Naive thymus-derived CD4-positive, alpha-beta T cell (primary cell): ENCODE measurements around the gene CEP44. TPM values are rescaled to one million over a fixed set of nuclear protein-coding genes. Genes with fewer than 3 reads are reported as not detected.

Source experiments
- ATAC-seq: fragments of 150-1000 bp; cut with Tn5 transposase; 2 replicates; pipeline ENCODE4 v1.10.0; 2021; ENCODE audit warnings: mild to moderate bottlenecking, moderate library complexity
- CTCF ChIA-PET: fragments of 350-600 bp; sonication (Branson Sonifier 250); formaldehyde crosslinking; loops from one replicate; lab custom pipeline; 2021; ENCODE audit warnings: antibody characterized with exemption; lab: Charles Lee
- POLR2A ChIA-PET: fragments of 350-600 bp; sonication (Branson Sonifier 250); formaldehyde crosslinking; loops from one replicate; lab custom pipeline; 2021; ENCODE audit warnings: antibody characterized with exemption, inconsistent platforms; lab: Charles Lee
- DNase-seq, 9 donors: peaks; one replicate each; pipeline versions ENCODE4 v3.0.0 to v3.0.0-alpha.2; 2020 to 2022; ENCODE audit warnings: mixed read lengths in 1 of 9
- H3K27ac ChIP-seq: one replicate; pipeline ENCODE4 v1.7.0; 2013; ENCODE audit warnings: mild to moderate bottlenecking, low read depth, low read length, moderate library complexity
- H3K27me3 ChIP-seq, 2 donors: one replicate each; pipeline ENCODE4 v1.7.0; 2013; ENCODE audit warnings: low read length in 2 of 2, mild to moderate bottlenecking in 2 of 2, moderate library complexity in 2 of 2; ENCODE audit not compliant: control insufficient read depth in 2 of 2, insufficient read depth in 2 of 2
- H3K36me3 ChIP-seq, 3 experiments: 1 replicate in 2 of 3; 2 replicates in 1 of 3; pipeline ENCODE4 v1.7.0; 2013; ENCODE audit warnings: low read length in 3 of 3, mild to moderate bottlenecking in 3 of 3, moderate library complexity in 1 of 3; ENCODE audit not compliant: insufficient read depth in 3 of 3, control insufficient read depth in 2 of 3
- H3K4me1 ChIP-seq, 2 donors: one replicate each; pipeline ENCODE4 v1.7.0; 2013; ENCODE audit warnings: low read length in 2 of 2, mild to moderate bottlenecking in 2 of 2, moderate library complexity in 1 of 2; ENCODE audit not compliant: control insufficient read depth in 2 of 2, insufficient read depth in 2 of 2
- H3K4me3 ChIP-seq: 2 replicates; pipeline ENCODE4 v1.7.0; 2013; ENCODE audit warnings: mild to moderate bottlenecking, low read length
- H3K9me3 ChIP-seq, 3 experiments: 1 replicate in 2 of 3; 2 replicates in 1 of 3; pipeline ENCODE4 v1.7.0; 2013; ENCODE audit warnings: low read length in 3 of 3; ENCODE audit not compliant: control insufficient read depth in 2 of 3
- H3K27ac Mint-ChIP-seq, 9 donors: one replicate each; pipeline ENCODE4 v1.8.0; 2020 to 2022; ENCODE audit warnings: mixed read lengths in 9 of 9, mild to moderate bottlenecking in 8 of 9, moderate library complexity in 5 of 9, inconsistent platforms in 2 of 9
- H3K27me3 Mint-ChIP-seq, 5 donors: one replicate each; pipeline ENCODE4 v1.8.0; 2021 to 2022; ENCODE audit warnings: mixed read lengths in 5 of 5, mild to moderate bottlenecking in 1 of 5
- H3K36me3 Mint-ChIP-seq, 5 donors: one replicate each; pipeline ENCODE4 v1.8.0; 2020 to 2022; ENCODE audit warnings: mixed read lengths in 5 of 5, mild to moderate bottlenecking in 3 of 5, inconsistent platforms in 1 of 5
- H3K4me1 Mint-ChIP-seq, 7 donors: one replicate each; pipeline ENCODE4 v1.8.0; 2020 to 2022; ENCODE audit warnings: mixed read lengths in 7 of 7, mild to moderate bottlenecking in 3 of 7, inconsistent platforms in 1 of 7
- H3K4me3 Mint-ChIP-seq, 10 donors: one replicate each; pipeline ENCODE4 v1.8.0; 2020 to 2022; ENCODE audit warnings: mild to moderate bottlenecking in 10 of 10, mixed read lengths in 10 of 10, moderate library complexity in 6 of 10, inconsistent platforms in 2 of 10
- H3K9me3 Mint-ChIP-seq, 11 donors: one replicate each; pipeline ENCODE4 v1.8.0; 2020 to 2022; ENCODE audit warnings: mixed read lengths in 11 of 11, mild to moderate bottlenecking in 4 of 11, inconsistent platforms in 1 of 11, moderate library complexity in 1 of 11
- intact Hi-C, 2 donors: fragments of 100-400 bp; cut with micrococcal nuclease; formaldehyde crosslinking; loops; one replicate each; pipeline ENCODE4 v1.15.1; 2023
- polyA plus RNA-seq, 2 donors: library from polyadenylated mRNA; unstranded; fragments of 300-500 nt; fragmentation: Illumina TruSeq; gene quantifications; one replicate each; pipeline ENCODE4 v1.2.3, GENCODE V29; 2021
- total RNA-seq, 6 experiments: library from RNA in 5 of 6; stranded (reverse) in 5 of 6; gene quantifications; 1 replicate in 5 of 6; 2 replicates in 1 of 6; pipeline ENCODE4 v1.2.3 and lab custom pipeline; 2021 to 2026

The CEP44 gene
- total and polyA plus RNA-seq, 7 experiments from 2014 or later = 6.4 to 28.2 (median 18.0) TPM

- POLR2A ChIA-PET = no interaction called here
- peaks cover 0 to 34% (median 12%) of the 10 kb centered on the region in 5 donors for H3K36me3 Mint-ChIP-seq
- DNase-seq (no peak), ATAC-seq (no peak)
- H3K9me3 ChIP-seq = no peaks in the 10 kb centered on the region
- no peaks in the 10 kb centered on the region for H3K27me3 Mint-ChIP-seq
- H3K27ac Mint-ChIP-seq = no peak overlapping the region
- no peak overlapping the region for H3K4me3 Mint-ChIP-seq
- no peak overlapping the region for H3K27ac ChIP-seq
- H3K9me3 Mint-ChIP-seq = no peaks in the 10 kb centered on the region
- intact Hi-C loops = loop anchor here in 1 of 2 donors (2.0 kb wide), 1 partner anchor 20 kb away; no protein-coding TSS in a partner anchor
- H3K27me3 ChIP-seq = no peaks in the 10 kb centered on the region
- no peaks in the 10 kb centered on the region for H3K4me1 ChIP-seq
- no peak overlapping the region for H3K4me3 ChIP-seq
- CTCF ChIA-PET = no interaction called here
- peaks cover 0 to 3% (median 0%) of the 10 kb centered on the region in 3 experiments for H3K36me3 ChIP-seq
- H3K4me1 Mint-ChIP-seq = peaks cover 3 to 26% (median 20%) of the 10 kb centered on the region in 7 donors
These were observed 31.3 kb upstream of the CEP44 start for GRCh38 chr4:174252412-174252811.

DNA sequence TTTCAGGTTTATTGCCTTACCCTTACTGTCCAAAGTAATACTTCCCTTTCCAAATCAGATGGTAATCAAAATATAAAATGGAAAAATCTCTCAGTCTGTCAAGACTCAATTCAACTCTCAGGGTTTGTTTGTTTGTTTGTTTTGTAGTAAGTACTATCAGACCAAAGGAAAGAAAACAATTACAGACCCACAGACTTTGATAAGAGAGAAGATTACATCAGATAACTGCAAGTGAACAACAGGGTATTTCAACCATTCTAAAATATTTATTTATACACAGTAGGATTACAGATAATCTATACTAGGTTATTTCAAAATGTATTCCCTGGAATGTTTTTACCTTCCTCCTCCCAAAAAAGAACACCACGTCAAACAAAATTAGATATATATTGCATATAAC is 29.1 kb upstream of the CEP44 start:
- H3K36me3 Mint-ChIP-seq = peaks cover 0 to 37% (median 17%) of the 10 kb centered on the region in 5 donors
- Histone ChIP-seq H3K4me3 (no peak overlapping the region), H3K27me3 (no peaks in the 10 kb centered on the region), H3K4me1 (no peaks in the 10 kb centered on the region), H3K9me3 (no peaks in the 10 kb centered on the region), H3K36me3 (peaks cover 0 to 9% (median 0%) of the 10 kb centered on the region in 3 experiments), H3K27ac (no peak overlapping the region)
- H3K4me3 Mint-ChIP-seq = no peak overlapping the region
- H3K4me1 Mint-ChIP-seq = peaks cover 3 to 24% (median 20%) of the 10 kb centered on the region in 7 donors
- H3K9me3 Mint-ChIP-seq = no peaks in the 10 kb centered on the region
- ChIA-PET POLR2A (no interaction called here), CTCF (interaction anchor here (0.7 kb wide), 1 partner anchor 317 kb away, joined by 3 read pairs; no protein-coding TSS in a partner anchor)
- ATAC-seq (no peak), DNase-seq (no peak)
- intact Hi-C loops = no loop called here
- H3K27me3 Mint-ChIP-seq = no peaks in the 10 kb centered on the region
- no peak overlapping the region for H3K27ac Mint-ChIP-seq

- Histone ChIP-seq H3K4me1 (no peaks in the 10 kb centered on the region), H3K27me3 (no peaks in the 10 kb centered on the region), H3K36me3 (peaks cover 0 to 10% (median 0%) of the 10 kb centered on the region in 3 experiments), H3K27ac (no peak overlapping the region), H3K4me3 (no peak overlapping the region), H3K9me3 (no peaks in the 10 kb centered on the region)
- Mint-ChIP-seq H3K9me3 (no peaks in the 10 kb centered on the region), H3K4me1 (peaks cover 3 to 29% (median 20%) of the 10 kb centered on the region in 7 donors), H3K27me3 (no peaks in the 10 kb centered on the region), H3K4me3 (no peak overlapping the region), H3K36me3 (peaks cover 0 to 35% (median 12%) of the 10 kb centered on the region in 5 donors), H3K27ac (no peak overlapping the region)
- intact Hi-C loops = no loop called here
- DNase-seq = no peak
- ATAC-seq = no peak
- CTCF ChIA-PET = no interaction called here
- POLR2A ChIA-PET = no interaction called here
These were observed 28.3 kb upstream of the CEP44 start for GRCh38 chr4:174255374-174255773.

- ChIA-PET POLR2A (no interaction called here), CTCF (no interaction called here)
- H3K4me3 Mint-ChIP-seq = no peak overlapping the region
- no peak overlapping the region for H3K27ac Mint-ChIP-seq
- peaks cover 0 to 10% (median 0%) of the 10 kb centered on the region in 3 experiments for H3K36me3 ChIP-seq
- H3K9me3 Mint-ChIP-seq = no peaks in the 10 kb centered on the region
- peaks cover 3 to 30% (median 19%) of the 10 kb centered on the region in 7 donors for H3K4me1 Mint-ChIP-seq
- no peak overlapping the region for H3K4me3 ChIP-seq
- ATAC-seq (no peak), DNase-seq (no peak)
- H3K27me3 Mint-ChIP-seq = no peaks in the 10 kb centered on the region
- no peaks in the 10 kb centered on the region for H3K4me1 ChIP-seq
- H3K27ac ChIP-seq = no peak overlapping the region
- no peaks in the 10 kb centered on the region for H3K27me3 ChIP-seq
- intact Hi-C loops = no loop called here
- H3K9me3 ChIP-seq = no peaks in the 10 kb centered on the region
- peaks cover 0 to 32% (median 12%) of the 10 kb centered on the region in 5 donors for H3K36me3 Mint-ChIP-seq
These were observed 27.9 kb upstream of the CEP44 start for GRCh38 chr4:174255786-174256185.

GRCh38 chr4:174256277-174256713 is 27.4 kb upstream of the CEP44 start:
- ATAC-seq = no peak
- Mint-ChIP-seq H3K4me1 (peaks cover 3 to 30% (median 18%) of the 10 kb centered on the region in 7 donors), H3K27me3 (no peaks in the 10 kb centered on the region), H3K9me3 (no peaks in the 10 kb centered on the region), H3K36me3 (peaks cover 0 to 32% (median 12%) of the 10 kb centered on the region in 5 donors), H3K4me3 (no peak overlapping the region), H3K27ac (no peak overlapping the region)
- H3K36me3 ChIP-seq = peaks cover 0 to 10% (median 0%) of the 10 kb centered on the region in 3 experiments
- ChIA-PET CTCF (no interaction called here), POLR2A (no interaction called here)
- intact Hi-C loops = no loop called here
- H3K27me3 ChIP-seq = no peaks in the 10 kb centered on the region
- H3K4me3 ChIP-seq = no peak overlapping the region
- no peaks in the 10 kb centered on the region for H3K9me3 ChIP-seq
- DNase-seq = no peak
- no peaks in the 10 kb centered on the region for H3K4me1 ChIP-seq
- no peak overlapping the region for H3K27ac ChIP-seq

- Histone ChIP-seq H3K4me1 (no peaks in the 10 kb centered on the region), H3K36me3 (peaks cover 0 to 14% (median 0%) of the 10 kb centered on the region in 3 experiments), H3K27me3 (no peaks in the 10 kb centered on the region), H3K4me3 (no peak overlapping the region), H3K27ac (no peak overlapping the region), H3K9me3 (no peaks in the 10 kb centered on the region)
- CTCF ChIA-PET = no interaction called here
- H3K36me3 Mint-ChIP-seq = peaks cover 0 to 32% (median 14%) of the 10 kb centered on the region in 5 donors
- no peaks in the 10 kb centered on the region for H3K27me3 Mint-ChIP-seq
- ATAC-seq = no peak
- intact Hi-C loops = no loop called here
- H3K4me1 Mint-ChIP-seq = peaks cover 0 to 33% (median 12%) of the 10 kb centered on the region in 7 donors
- peaks cover 0 to 1% (median 0%) of the 10 kb centered on the region in 11 donors for H3K9me3 Mint-ChIP-seq
- DNase-seq = no peak
- POLR2A ChIA-PET = interaction anchor here (0.7 kb wide), 1 partner anchor 45 kb away, joined by 3 read pairs; no protein-coding TSS in a partner anchor
- H3K27ac Mint-ChIP-seq = no peak overlapping the region
- no peak overlapping the region for H3K4me3 Mint-ChIP-seq
These were observed 24.1 kb upstream of the CEP44 start for GRCh38 chr4:174259580-174259979.

DNA sequence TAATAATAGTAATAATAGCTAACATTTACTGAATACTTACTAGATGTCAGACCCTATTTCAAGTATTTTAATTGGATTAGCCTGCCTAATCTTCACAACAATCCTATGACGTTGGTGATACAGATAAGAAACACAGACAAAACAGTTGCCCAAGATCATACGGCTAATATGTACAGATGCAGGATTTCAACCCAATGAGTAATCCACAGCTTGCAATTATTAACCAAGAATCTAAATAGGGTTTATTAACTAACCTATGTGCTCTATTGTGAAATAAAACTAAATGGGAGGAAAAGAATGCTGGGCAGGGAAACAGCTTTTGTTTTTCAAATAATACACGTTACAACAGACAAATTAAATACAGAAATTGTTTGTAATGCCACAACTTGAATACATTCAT is 23.6 kb upstream of the CEP44 start:
- peaks cover 0 to 28% (median 14%) of the 10 kb centered on the region in 5 donors for H3K36me3 Mint-ChIP-seq
- Histone ChIP-seq H3K4me1 (no peaks in the 10 kb centered on the region), H3K27ac (no peak overlapping the region), H3K4me3 (no peak overlapping the region), H3K27me3 (no peaks in the 10 kb centered on the region), H3K36me3 (peaks cover 0 to 14% (median 0%) of the 10 kb centered on the region in 3 experiments), H3K9me3 (no peaks in the 10 kb centered on the region)
- ATAC-seq = no peak
- DNase-seq = no peak
- peaks cover 0 to 1% (median 0%) of the 10 kb centered on the region in 11 donors for H3K9me3 Mint-ChIP-seq
- no peaks in the 10 kb centered on the region for H3K27me3 Mint-ChIP-seq
- POLR2A ChIA-PET = no interaction called here
- no peak overlapping the region for H3K27ac Mint-ChIP-seq
- H3K4me3 Mint-ChIP-seq = no peak overlapping the region
- intact Hi-C loops = no loop called here
- peaks cover 0 to 32% (median 12%) of the 10 kb centered on the region in 7 donors for H3K4me1 Mint-ChIP-seq
- CTCF ChIA-PET = no interaction called here
